Endothelial cell of umbilical vein (primary cell): ENCODE measurements around the gene MANBA. TPM values are rescaled to one million over a fixed set of nuclear protein-coding genes. Genes with fewer than 3 reads are reported as not detected.
A peak's percentile ranks its signal among the peaks of the same experiment; 100 is the strongest.

Source experiments
- BruUV-seq: library from RNA; stranded (reverse); fragments of 400-500 nt; replicated peaks from 2 replicates; lab custom pipeline; 2021; lab: Mats Ljungman, UMichigan
- CTCF ChIA-PET: fragments of 300-600, 350-600 bp; sonication (Branson Sonifier 250); formaldehyde crosslinking; loops from one replicate; lab custom pipeline; 2021; ENCODE audit warnings: antibody characterized with exemption, inconsistent platforms; lab: Charles Lee
- POLR2A ChIA-PET: fragments of 300-600, 350-600 bp; sonication (Branson Sonifier 250); formaldehyde crosslinking; loops from one replicate; lab custom pipeline; 2021; ENCODE audit warnings: antibody characterized with exemption, inconsistent platforms; lab: Charles Lee
- DNase-seq: peaks from one replicate; pipeline ENCODE4 v3.0.0-alpha.2; 2011; ENCODE audit warnings: low read depth, low spot score
- FAIRE-seq: peaks from 2 replicates; lab custom pipeline; 2011; peaks lifted over from hg19 to GRCh38; lab: Jason Lieb, UNC
- H2AFZ ChIP-seq: 2 replicates; pipeline ENCODE4 v1.6.0; 2012; ENCODE audit warnings: low read depth, low read length, control low read depth, inconsistent platforms
- H3K27ac ChIP-seq: 2 replicates; pipeline ENCODE4 v1.5.1; 2011; ENCODE audit warnings: low read depth, mild to moderate bottlenecking, control low read depth, low read length, moderate library complexity; ENCODE audit not compliant: insufficient read depth
- H3K27me3 ChIP-seq, 2 experiments: 2 replicates each; pipeline versions ENCODE4 v1.6.0 to v1.6.1; 2011; ENCODE audit warnings: low read length in 2 of 2, mixed read lengths in 1 of 2; ENCODE audit not compliant: control insufficient read depth in 2 of 2, insufficient read depth in 2 of 2
- H3K36me3 ChIP-seq, 2 experiments: 2 replicates in 1 of 2; 3 replicates in 1 of 2; pipeline ENCODE4 v1.5.1; 2011; ENCODE audit warnings: low read length in 2 of 2, mild to moderate bottlenecking in 1 of 2, moderate library complexity in 1 of 2; ENCODE audit not compliant: control insufficient read depth in 2 of 2, insufficient read depth in 2 of 2; ENCODE audit errors: extremely low read depth in 1 of 2
- H3K4me1 ChIP-seq: 3 replicates; pipeline ENCODE4 v1.5.1; 2011; ENCODE audit warnings: mild to moderate bottlenecking, low read length; ENCODE audit not compliant: control insufficient read depth, insufficient read depth; ENCODE audit errors: extremely low read depth
- H3K4me2 ChIP-seq: 2 replicates; pipeline ENCODE4 v1.6.1; 2011; ENCODE audit warnings: low read length, control low read depth, mixed read lengths; ENCODE audit not compliant: insufficient read depth
- H3K4me3 ChIP-seq, 3 experiments: fragments of 200-600 bp in 1 of 3; sonication (generic), shearing (Covaris generic) in 1 of 3; replicated peaks in 1 of 3; 2 replicates each; pipeline ENCODE4 v1.5.1; 2011 to 2016; ENCODE audit warnings: control low read depth in 3 of 3, low read length in 3 of 3, mild to moderate bottlenecking in 2 of 3, inconsistent platforms in 1 of 3, low read depth in 1 of 3, moderate library complexity in 1 of 3; ENCODE audit not compliant: insufficient read depth in 1 of 3
- H3K79me2 ChIP-seq: 2 replicates; pipeline ENCODE4 v1.6.0; 2012; ENCODE audit warnings: low read length, inconsistent platforms; ENCODE audit not compliant: control insufficient read depth, insufficient read depth
- H3K9ac ChIP-seq: replicated peaks from 2 replicates; pipeline ENCODE3; 2011; ENCODE audit warnings: low read length, control low read depth; ENCODE audit not compliant: insufficient read depth; ENCODE audit errors: extremely low read depth
- H3K9me1 ChIP-seq: replicated peaks from 3 replicates; pipeline ENCODE4 v1.6.0; 2011; ENCODE audit warnings: mild to moderate bottlenecking, low read length; ENCODE audit not compliant: control insufficient read depth, insufficient read depth; ENCODE audit errors: extremely low read depth
- H3K9me3 ChIP-seq: replicated peaks from 2 replicates; pipeline ENCODE4 v1.5.1; 2012; ENCODE audit warnings: low read length, inconsistent platforms; ENCODE audit not compliant: control insufficient read depth, insufficient read depth
- H4K20me1 ChIP-seq: replicated peaks from 2 replicates; pipeline ENCODE3; 2011; ENCODE audit warnings: mild to moderate bottlenecking, low read length; ENCODE audit not compliant: control insufficient read depth, insufficient read depth; ENCODE audit errors: extremely low read depth
- CTCF ChIP-seq, 2 donors: IDR thresholded peaks; 1 replicate in 1 of 2; 2 replicates in 1 of 2; pipeline ENCODE4 v1.5.1; 2011; ENCODE audit warnings: low read length in 2 of 2, mild to moderate bottlenecking in 2 of 2, moderate library complexity in 2 of 2, control low read depth in 1 of 2, inconsistent platforms in 1 of 2, low read depth in 1 of 2; ENCODE audit not compliant: insufficient read depth in 1 of 2; ENCODE audit errors: extremely low read depth in 1 of 2
- EZH2 ChIP-seq: IDR thresholded peaks from 2 replicates; pipeline ENCODE4 v1.6.1; 2012; ENCODE audit warnings: borderline replicate concordance, low read depth, mild to moderate bottlenecking, moderate library complexity, low read length, inconsistent platforms; ENCODE audit not compliant: severe bottlenecking
- FOS ChIP-seq: IDR thresholded peaks from 2 replicates; pipeline ENCODE4 v1.6.1; 2011; ENCODE audit warnings: mild to moderate bottlenecking, low read length, moderate library complexity, borderline replicate concordance; ENCODE audit not compliant: insufficient read depth
- GATA2 ChIP-seq: IDR thresholded peaks from 2 replicates; pipeline ENCODE4 v1.7.0; 2011; ENCODE audit warnings: low read depth, mild to moderate bottlenecking, moderate library complexity, mixed read lengths, low read length; ENCODE audit not compliant: insufficient read length, insufficient read depth
- JUN ChIP-seq: IDR thresholded peaks from 2 replicates; pipeline ENCODE4 v1.6.1; 2011; ENCODE audit warnings: borderline replicate concordance, low read depth; ENCODE audit not compliant: insufficient read length, insufficient read depth
- MAX ChIP-seq: IDR thresholded peaks from 2 replicates; pipeline ENCODE4 v1.6.1; 2011; ENCODE audit not compliant: insufficient read depth, insufficient read length
- MYC ChIP-seq: IDR thresholded peaks from one replicate; pipeline ENCODE4 v1.6.1; 2011; ENCODE audit warnings: mild to moderate bottlenecking, low read depth, low read length
- POLR2A ChIP-seq: IDR thresholded peaks from 2 replicates; pipeline ENCODE4 v1.6.1; 2012; ENCODE audit warnings: low read depth, mild to moderate bottlenecking, control low read depth, low read length
- POLR2AphosphoS5 ChIP-seq: IDR thresholded peaks from 2 replicates; pipeline ENCODE4 v1.6.1; 2012; ENCODE audit warnings: low read depth, mild to moderate bottlenecking, control low read depth, low read length, moderate library complexity; ENCODE audit not compliant: insufficient read depth
- dilution Hi-C: fragments of 300-500 bp; cut with MboI; formaldehyde crosslinking; loops from one replicate; pipeline ENCODE4 v1.15.0; 2019; ENCODE audit warnings: low sequenced_read_pairs; ENCODE audit not compliant: extremely low pct_ligation_motif_present
- intact Hi-C: fragments of 100-400 bp; cut with micrococcal nuclease; formaldehyde crosslinking; loops from one replicate; pipeline ENCODE4 v1.10.0; 2022
- polyA plus RNA-seq, 4 experiments: library from polyadenylated mRNA; depleted of rRNA in 3 of 4; stranded (reverse) in 3 of 4; unstranded in 1 of 4; fragments of >200 nt; gene quantifications; 2 replicates each; pipeline versions ENCODE4 v1.2.1 to v1.2.3, GENCODE V29; 2011 to 2012; ENCODE audit warnings: missing spikeins in 1 of 4
- total RNA-seq: library from RNA; stranded (reverse); gene quantifications from 2 replicates; pipeline ENCODE4 v1.2.3, GENCODE V29; 2021

The MANBA gene
- total and polyA plus RNA-seq, 2 donors (not counting 3 experiments of a cell fraction or from before 2014, with no cell fraction given): 5.6 to 7.7 TPM

GRCh38 chr4:102663073-102663472, 97.7 kb downstream of the MANBA start:
- Histone ChIP-seq H3K27ac (no peak overlapping the region), H3K79me2 (no peaks in the 10 kb centered on the region), H4K20me1 (no peaks in the 10 kb centered on the region), H3K4me1 (no peaks in the 10 kb centered on the region), H3K9me3 (no peaks in the 10 kb centered on the region), H3K4me3 (no peak overlapping the region), H3K9me1 (no peaks in the 10 kb centered on the region), H2AFZ (no peak overlapping the region), H3K27me3 (no peaks in the 10 kb centered on the region), H3K4me2 (no peak overlapping the region), H3K36me3 (no peaks in the 10 kb centered on the region), H3K9ac (no peak overlapping the region)
- FAIRE-seq: no peak
- TF ChIP-seq MYC (no peak), EZH2 (no peak), FOS (peak; percentile 35), CTCF (IDR thresholded peaks at IDR 0.05; ENCODE audit: extremely low read depth in 1 of 2, insufficient read depth in 1 of 2, low read depth in 1 of 2, low read length in 2 of 2) (no peak)
- BruUV-seq: no TSS peak
- DNase-seq: no peak
- intact Hi-C loops (no loop called here), dilution Hi-C loops (no loop called here)
- ChIA-PET POLR2A (no interaction called here), CTCF (interaction anchor here (0.7 to 1.2 kb wide), 2 partner anchors 11 to 75 kb away, joined by 3 read pairs; no protein-coding TSS in a partner anchor)

GRCh38 chr4:102657206-102657605, 103.6 kb downstream of the MANBA start:
- dilution Hi-C loops: no loop called here
- no peaks in the 10 kb centered on the region for H3K4me1 ChIP-seq
- H3K9me3 ChIP-seq: no peaks in the 10 kb centered on the region
- H3K36me3 ChIP-seq: no peaks in the 10 kb centered on the region
- TF ChIP-seq MYC: no peak
- no peak for TF ChIP-seq MAX
- TF ChIP-seq FOS: no peak
- TF ChIP-seq EZH2: no peak
- no peak for TF ChIP-seq POLR2A
- no peak for TF ChIP-seq JUN
- no peak for TF ChIP-seq CTCF (IDR thresholded peaks at IDR 0.05; ENCODE audit: extremely low read depth in 1 of 2, insufficient read depth in 1 of 2, low read depth in 1 of 2, low read length in 2 of 2)
- no peak for TF ChIP-seq POLR2AphosphoS5
- no peak for TF ChIP-seq GATA2
- no TSS peak for BruUV-seq
- no peaks in the 10 kb centered on the region for H3K79me2 ChIP-seq
- no peaks in the 10 kb centered on the region for H3K9me1 ChIP-seq
- H3K27me3 ChIP-seq: no peaks in the 10 kb centered on the region
- no peak overlapping the region for H3K9ac ChIP-seq
- no peak overlapping the region for H3K27ac ChIP-seq
- no peak overlapping the region for H3K4me3 ChIP-seq
- FAIRE-seq (no peak), DNase-seq (no peak)
- ChIA-PET CTCF (interaction anchor here (1.0 kb wide), 1 partner anchor 34 kb away, joined by 3 read pairs; no protein-coding TSS in a partner anchor), POLR2A (no interaction called here)
- H4K20me1 ChIP-seq: no peaks in the 10 kb centered on the region
- intact Hi-C loops: no loop called here
- no peak overlapping the region for H3K4me2 ChIP-seq
- H2AFZ ChIP-seq: no peak overlapping the region
